Vagina (tissue), 2 donors: ENCODE data around the gene KIF11. TPM values are rescaled to one million over a fixed set of nuclear protein-coding genes. Genes with fewer than 3 reads are reported as not detected.

ENCODE experiments used
- DNase-seq, 2 donors: peaks; one replicate each; pipeline ENCODE4 v3.0.0-alpha.2; 2017; ENCODE audit errors: extremely low spot score in 2 of 2
- H3K27ac ChIP-seq: fragments of 200-600 bp; sonication (generic); one replicate; pipeline ENCODE4 v1.5.1; 2019
- H3K27me3 ChIP-seq: fragments of 200-600 bp; sonication (generic); one replicate; pipeline ENCODE4 v1.5.1; 2019
- H3K36me3 ChIP-seq, 2 donors: fragments of 200-600 bp; sonication (generic); one replicate each; pipeline ENCODE4 v1.5.1; 2017 to 2019
- H3K4me1 ChIP-seq: fragments of 200-600 bp; sonication (generic); one replicate; pipeline ENCODE4 v1.5.1; 2019
- H3K4me3 ChIP-seq, 2 donors: fragments of 200-600 bp; sonication (generic); 1 replicate in 1 of 2; 2 replicates in 1 of 2; pipeline ENCODE4 v1.5.1; 2016 to 2019
- H3K9me3 ChIP-seq: fragments of 200-600 bp; sonication (generic); one replicate; pipeline ENCODE4 v1.5.1; 2019
- POLR2A ChIP-seq, 2 donors: fragments of 450-650 bp; IDR thresholded peaks; one replicate each; pipeline ENCODE4 v1.6.1; 2017; ENCODE audit warnings: antibody characterized with exemption in 2 of 2, mild to moderate bottlenecking in 2 of 2, moderate library complexity in 2 of 2
- POLR2AphosphoS5 ChIP-seq, 2 donors: sonication (generic); formaldehyde crosslinking; IDR thresholded peaks; one replicate each; pipeline ENCODE4 v1.9.0; 2017; ENCODE audit warnings: antibody characterized with exemption in 2 of 2, mild to moderate bottlenecking in 2 of 2, low read depth in 1 of 2; ENCODE audit not compliant: insufficient read depth in 1 of 2
- intact Hi-C: fragments of 100-400 bp; cut with DNase I; formaldehyde crosslinking; loops from one replicate; pipeline ENCODE4 v1.15.1; 2023
- total RNA-seq: library from RNA; depleted of rRNA; stranded (reverse); fragments of >200 nt; gene quantifications from one replicate; pipeline ENCODE4 v1.2.3, GENCODE V29; 2016
- TF ChIP-seq, protein P1 (sequence below), 3 experiments: fragments of 450-650 bp in 2 of 3; fragments of 200-600 bp in 1 of 3; sonication (generic) in 1 of 3; IDR thresholded peaks; one replicate each; pipeline ENCODE4 v1.5.1; 2017 to 2019; ENCODE audit warnings: antibody characterized with exemption in 3 of 3, mild to moderate bottlenecking in 2 of 3, moderate library complexity in 2 of 3

Gene KIF11
- total RNA-seq, 1 donor from 2014 or later = 3.4 TPM

DNA sequence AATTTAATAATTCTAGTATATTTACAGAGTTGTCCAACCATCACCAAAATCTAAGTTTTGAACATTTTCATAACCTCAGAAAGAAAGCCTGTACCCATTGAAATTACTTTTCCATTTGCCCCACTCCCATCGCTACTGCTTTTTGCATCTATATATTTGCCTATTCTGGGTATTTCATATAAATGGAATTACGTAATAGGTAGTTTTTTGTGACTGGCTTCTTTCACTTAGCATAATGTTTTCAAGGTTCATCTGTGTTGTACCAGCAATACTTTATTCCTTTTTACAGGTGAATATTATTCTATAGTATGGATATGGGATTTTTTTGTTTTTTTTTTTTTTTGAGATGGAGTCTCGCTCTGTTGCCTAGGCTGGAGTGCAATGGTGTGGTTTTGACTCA lies 22.6 kb downstream of the KIF11 start:
- H3K9me3 ChIP-seq = no peaks in the 10 kb centered on the region
- TF ChIP-seq POLR2AphosphoS5 (IDR thresholded peaks at IDR 0.05; ENCODE audit: insufficient read depth in 1 of 2, low read depth in 1 of 2) (no peak), POLR2A (IDR thresholded peaks at IDR 0.05) (no peak)
- TF ChIP-seq, protein P1, sequence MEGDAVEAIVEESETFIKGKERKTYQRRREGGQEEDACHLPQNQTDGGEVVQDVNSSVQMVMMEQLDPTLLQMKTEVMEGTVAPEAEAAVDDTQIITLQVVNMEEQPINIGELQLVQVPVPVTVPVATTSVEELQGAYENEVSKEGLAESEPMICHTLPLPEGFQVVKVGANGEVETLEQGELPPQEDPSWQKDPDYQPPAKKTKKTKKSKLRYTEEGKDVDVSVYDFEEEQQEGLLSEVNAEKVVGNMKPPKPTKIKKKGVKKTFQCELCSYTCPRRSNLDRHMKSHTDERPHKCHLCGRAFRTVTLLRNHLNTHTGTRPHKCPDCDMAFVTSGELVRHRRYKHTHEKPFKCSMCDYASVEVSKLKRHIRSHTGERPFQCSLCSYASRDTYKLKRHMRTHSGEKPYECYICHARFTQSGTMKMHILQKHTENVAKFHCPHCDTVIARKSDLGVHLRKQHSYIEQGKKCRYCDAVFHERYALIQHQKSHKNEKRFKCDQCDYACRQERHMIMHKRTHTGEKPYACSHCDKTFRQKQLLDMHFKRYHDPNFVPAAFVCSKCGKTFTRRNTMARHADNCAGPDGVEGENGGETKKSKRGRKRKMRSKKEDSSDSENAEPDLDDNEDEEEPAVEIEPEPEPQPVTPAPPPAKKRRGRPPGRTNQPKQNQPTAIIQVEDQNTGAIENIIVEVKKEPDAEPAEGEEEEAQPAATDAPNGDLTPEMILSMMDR (IDR thresholded peaks at IDR 0.05) = no peak
- DNase-seq = no peak
- no peaks in the 10 kb centered on the region for H3K4me1 ChIP-seq
- intact Hi-C loops = no loop called here
- H3K36me3 ChIP-seq = no peaks in the 10 kb centered on the region
- H3K4me3 ChIP-seq = no peak overlapping the region
- no peak overlapping the region for H3K27ac ChIP-seq
- H3K27me3 ChIP-seq = no peaks in the 10 kb centered on the region

DNA sequence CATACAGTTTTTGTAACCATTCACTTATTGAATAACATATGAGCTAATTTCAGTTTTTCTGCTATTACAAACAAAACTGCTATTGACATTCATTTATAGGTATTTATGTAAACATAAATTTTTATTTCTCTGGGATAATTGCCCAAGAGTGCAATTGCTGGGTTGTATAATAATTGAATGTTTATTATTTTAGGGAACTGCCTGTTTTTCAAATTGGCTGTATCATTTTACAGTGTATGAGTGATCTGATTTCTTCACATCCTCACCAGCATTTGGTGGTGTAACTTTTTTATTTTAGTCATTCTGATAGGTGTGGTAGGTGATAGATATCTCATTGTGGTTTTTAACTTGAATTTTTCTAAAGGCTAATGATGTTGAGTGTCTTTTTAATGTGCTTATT lies 26.4 kb downstream of the KIF11 start:
- Histone ChIP-seq H3K4me1 (no peaks in the 10 kb centered on the region), H3K9me3 (no peaks in the 10 kb centered on the region), H3K36me3 (no peaks in the 10 kb centered on the region), H3K27ac (no peak overlapping the region), H3K27me3 (no peaks in the 10 kb centered on the region), H3K4me3 (no peak overlapping the region)
- intact Hi-C loops = no loop called here
- no peak for DNase-seq
- TF ChIP-seq POLR2A (IDR thresholded peaks at IDR 0.05) = no peak
- TF ChIP-seq, protein P1 (IDR thresholded peaks at IDR 0.05) = no peak
- no peak for TF ChIP-seq POLR2AphosphoS5 (IDR thresholded peaks at IDR 0.05; ENCODE audit: insufficient read depth in 1 of 2, low read depth in 1 of 2)

DNA sequence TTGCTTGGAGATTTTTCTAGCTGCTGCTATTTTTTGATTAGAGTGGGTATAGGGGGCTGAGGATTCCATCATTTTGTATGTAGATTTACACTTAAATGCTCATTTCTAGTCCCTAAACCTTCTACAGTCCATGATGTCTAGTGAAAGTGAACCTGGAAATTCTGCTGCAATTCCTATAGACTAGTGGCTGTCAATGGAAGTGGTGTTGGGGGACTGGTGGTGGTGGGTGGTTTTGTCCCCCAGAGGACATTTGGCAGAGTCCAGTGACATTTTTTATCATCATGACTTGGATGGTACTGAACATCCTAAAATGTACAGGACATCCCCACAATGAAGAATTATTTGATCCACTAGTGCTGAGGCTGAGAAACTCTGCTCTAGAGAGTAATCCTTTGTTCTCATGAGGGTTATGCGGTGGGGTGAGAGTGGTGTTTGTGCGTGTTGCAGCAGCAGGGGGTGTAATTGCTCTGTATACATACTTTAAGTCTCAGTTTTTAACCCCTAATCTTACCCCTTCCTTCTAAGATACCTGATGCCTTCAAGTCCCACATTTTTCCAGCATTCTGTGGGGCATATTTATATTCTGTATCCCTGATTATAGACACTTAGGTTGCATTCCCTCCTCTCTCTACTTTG lies 35.0 kb downstream of the KIF11 start:
- Histone ChIP-seq H3K9me3 (no peaks in the 10 kb centered on the region), H3K4me1 (no peaks in the 10 kb centered on the region), H3K27ac (no peak overlapping the region), H3K27me3 (no peaks in the 10 kb centered on the region), H3K36me3 (no peaks in the 10 kb centered on the region), H3K4me3 (no peak overlapping the region)
- TF ChIP-seq, protein P1 (IDR thresholded peaks at IDR 0.05) = no peak
- TF ChIP-seq POLR2AphosphoS5 (IDR thresholded peaks at IDR 0.05; ENCODE audit: insufficient read depth in 1 of 2, low read depth in 1 of 2) (no peak), POLR2A (IDR thresholded peaks at IDR 0.05) (no peak)
- intact Hi-C loops = no loop called here
- DNase-seq = no peak

DNA sequence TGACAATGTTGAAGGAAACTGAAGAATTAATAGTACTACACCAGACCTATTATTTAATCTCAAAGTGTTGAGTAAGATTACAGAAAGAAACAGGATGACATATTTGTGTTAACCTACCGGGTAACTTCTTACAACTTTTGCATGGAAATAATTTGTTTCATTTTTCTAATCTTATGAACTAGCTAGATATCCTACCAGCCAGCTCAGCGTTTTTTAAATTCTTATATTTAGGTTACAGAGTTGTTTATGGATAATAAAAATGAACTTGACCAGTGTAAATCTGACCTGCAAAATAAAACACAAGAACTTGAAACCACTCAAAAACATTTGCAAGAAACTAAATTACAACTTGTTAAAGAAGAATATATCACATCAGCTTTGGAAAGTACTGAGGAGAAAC lies 37.0 kb downstream of the KIF11 start:
- intact Hi-C loops = no loop called here
- Histone ChIP-seq H3K9me3 (no peaks in the 10 kb centered on the region), H3K27me3 (no peaks in the 10 kb centered on the region), H3K36me3 (no peaks in the 10 kb centered on the region), H3K4me3 (no peak overlapping the region), H3K27ac (no peak overlapping the region), H3K4me1 (no peaks in the 10 kb centered on the region)
- TF ChIP-seq POLR2A (IDR thresholded peaks at IDR 0.05) = no peak
- TF ChIP-seq POLR2AphosphoS5 (IDR thresholded peaks at IDR 0.05; ENCODE audit: insufficient read depth in 1 of 2, low read depth in 1 of 2) = no peak
- TF ChIP-seq, protein P1 (IDR thresholded peaks at IDR 0.05) = no peak
- DNase-seq = no peak

DNA sequence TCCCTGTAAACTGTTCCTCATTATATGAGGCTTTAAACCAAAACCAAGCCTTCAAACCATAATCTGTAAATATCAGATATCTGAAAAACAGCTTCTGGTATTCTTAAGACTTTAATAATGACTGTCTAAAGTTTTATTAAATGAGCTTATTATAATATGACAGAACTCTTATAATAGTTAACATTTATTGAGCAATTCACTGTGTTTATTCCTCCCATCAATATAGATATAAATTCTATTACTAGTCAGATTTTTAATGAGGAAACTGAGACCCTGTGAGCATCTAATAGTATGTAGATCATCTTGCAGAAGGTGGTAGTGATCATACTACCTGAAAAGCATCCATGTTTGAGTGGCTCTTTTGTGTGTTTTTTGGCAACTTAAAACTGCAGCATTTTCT lies 45.1 kb downstream of the KIF11 start:
- intact Hi-C loops = no loop called here
- Histone ChIP-seq H3K9me3 (no peaks in the 10 kb centered on the region), H3K4me3 (no peak overlapping the region), H3K4me1 (no peaks in the 10 kb centered on the region), H3K36me3 (no peaks in the 10 kb centered on the region), H3K27ac (no peak overlapping the region), H3K27me3 (no peaks in the 10 kb centered on the region)
- TF ChIP-seq, protein P1 (IDR thresholded peaks at IDR 0.05) = no peak
- no peak for TF ChIP-seq POLR2AphosphoS5 (IDR thresholded peaks at IDR 0.05; ENCODE audit: insufficient read depth in 1 of 2, low read depth in 1 of 2)
- no peak for TF ChIP-seq POLR2A (IDR thresholded peaks at IDR 0.05)
- no peak for DNase-seq
